GM21526 (cell line): ENCODE measurements around the gene ARHGEF28.

ENCODE experiments used
- ATAC-seq: cut with Tn5 transposase; IDR thresholded peaks from one replicate; pipeline ENCODE4 v1.9.1; 2021; ENCODE audit warnings: moderate library complexity; ENCODE audit not compliant: unreplicated experiment, low FRiP score

The ARHGEF28 gene

GRCh38 chr5:73810429-73810828, 184.4 kb downstream of the ARHGEF28 start:
- ATAC-seq: no peak

DNA sequence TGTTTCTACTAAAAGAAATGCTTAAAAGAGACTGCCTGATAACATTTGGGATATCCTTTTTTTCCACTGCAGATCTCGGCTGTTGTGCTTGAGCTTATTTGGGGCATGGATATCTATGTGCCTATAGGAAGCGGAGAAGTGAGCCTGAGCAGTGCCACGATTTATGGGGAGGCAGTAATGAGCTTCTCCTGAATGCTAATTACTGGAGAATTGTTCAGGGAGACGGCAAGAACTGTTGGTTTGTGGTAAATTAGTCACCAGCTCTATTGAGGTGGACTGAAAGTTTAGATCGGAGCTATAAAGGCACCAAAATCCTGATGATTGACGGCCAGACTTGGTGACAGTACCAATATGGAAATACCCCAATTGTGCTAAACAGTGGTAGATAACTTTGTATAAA, 186.5 kb downstream of the ARHGEF28 start:
- ATAC-seq: no peak

- no peak for ATAC-seq
Measured at GRCh38 chr5:73812962-73813588, 187.1 kb downstream of the ARHGEF28 start.

- ATAC-seq: no peak
Measured at GRCh38 chr5:73814233-73814846, 188.3 kb downstream of the ARHGEF28 start.

DNA sequence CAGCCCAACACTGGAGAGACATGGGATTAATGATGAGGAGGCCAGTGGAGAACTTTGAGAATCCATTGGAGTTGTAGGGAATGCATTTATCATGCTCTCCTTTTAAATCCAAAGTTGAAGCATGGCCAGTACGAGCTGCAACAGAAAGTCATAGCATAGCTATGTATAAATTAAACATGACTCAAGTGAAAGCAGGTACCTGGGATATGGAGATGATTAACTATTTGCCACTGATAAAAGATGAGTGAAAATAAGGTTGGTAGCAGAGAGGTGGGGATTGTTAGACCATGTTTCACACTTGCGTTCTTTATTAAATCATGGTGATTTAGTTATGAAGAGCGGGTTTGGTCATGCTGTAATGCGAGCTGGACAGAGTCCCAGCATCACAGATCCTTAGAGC, 189.6 kb downstream of the ARHGEF28 start:
- no peak for ATAC-seq

DNA sequence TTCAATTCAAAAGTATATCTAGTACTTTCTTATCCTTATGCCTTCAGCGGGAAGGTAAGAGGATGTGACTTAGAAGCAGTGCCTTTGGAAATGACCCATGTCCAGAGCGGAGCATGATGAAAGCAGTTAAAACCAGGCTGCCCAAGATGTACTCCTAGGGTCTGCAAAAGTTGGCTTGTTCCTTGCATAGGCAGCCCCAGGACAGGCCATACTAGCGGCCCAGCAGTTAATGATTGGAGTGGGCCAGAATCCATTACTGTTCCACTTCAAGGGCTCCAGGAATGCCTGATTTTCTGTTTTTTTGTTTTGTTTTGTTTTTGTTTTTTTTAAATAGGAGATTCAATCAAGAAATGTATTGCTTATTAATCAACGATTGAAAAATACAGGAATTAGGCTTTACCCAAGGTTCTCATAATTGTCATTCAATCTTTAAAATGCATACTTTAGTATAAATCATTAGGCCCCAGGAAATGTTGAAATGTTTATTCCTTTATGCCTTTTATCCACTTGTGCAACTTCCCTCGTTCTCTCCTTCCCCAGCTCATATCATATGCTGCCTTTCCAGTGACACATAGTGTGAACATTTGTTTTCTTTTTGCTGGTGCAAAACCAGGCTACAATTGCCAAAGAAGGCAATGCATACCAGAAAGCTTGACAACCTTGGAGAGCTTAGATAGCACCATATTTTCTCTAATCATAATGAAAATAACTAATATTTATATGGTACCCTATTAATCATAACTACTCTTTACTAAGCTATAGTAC, 190.8 kb downstream of the ARHGEF28 start:
- ATAC-seq: no peak

GRCh38 chr5:73818357-73818756, 192.4 kb downstream of the ARHGEF28 start:
- no peak for ATAC-seq

GRCh38 chr5:73820326-73820725, 194.3 kb downstream of the ARHGEF28 start:
- ATAC-seq: no peak

DNA sequence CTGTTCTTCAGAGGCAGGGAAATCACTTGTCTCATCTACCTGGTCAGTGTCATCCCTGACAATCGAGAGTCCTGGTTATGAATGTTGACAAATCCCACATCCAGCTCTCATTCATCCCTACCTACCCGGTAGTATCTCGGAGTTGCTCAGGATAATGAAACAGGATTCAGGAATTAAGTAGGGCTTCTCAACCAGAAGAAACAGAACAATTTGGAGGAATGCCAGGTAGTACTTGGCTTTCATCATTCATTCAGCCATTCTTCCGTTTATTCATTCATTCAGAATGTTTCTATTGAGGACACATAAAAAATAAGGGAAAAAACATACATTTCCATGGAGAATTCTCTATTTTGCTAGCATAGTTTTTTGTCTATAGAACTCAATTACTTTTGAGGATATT, 195.0 kb downstream of the ARHGEF28 start:
- ATAC-seq: no peak

DNA sequence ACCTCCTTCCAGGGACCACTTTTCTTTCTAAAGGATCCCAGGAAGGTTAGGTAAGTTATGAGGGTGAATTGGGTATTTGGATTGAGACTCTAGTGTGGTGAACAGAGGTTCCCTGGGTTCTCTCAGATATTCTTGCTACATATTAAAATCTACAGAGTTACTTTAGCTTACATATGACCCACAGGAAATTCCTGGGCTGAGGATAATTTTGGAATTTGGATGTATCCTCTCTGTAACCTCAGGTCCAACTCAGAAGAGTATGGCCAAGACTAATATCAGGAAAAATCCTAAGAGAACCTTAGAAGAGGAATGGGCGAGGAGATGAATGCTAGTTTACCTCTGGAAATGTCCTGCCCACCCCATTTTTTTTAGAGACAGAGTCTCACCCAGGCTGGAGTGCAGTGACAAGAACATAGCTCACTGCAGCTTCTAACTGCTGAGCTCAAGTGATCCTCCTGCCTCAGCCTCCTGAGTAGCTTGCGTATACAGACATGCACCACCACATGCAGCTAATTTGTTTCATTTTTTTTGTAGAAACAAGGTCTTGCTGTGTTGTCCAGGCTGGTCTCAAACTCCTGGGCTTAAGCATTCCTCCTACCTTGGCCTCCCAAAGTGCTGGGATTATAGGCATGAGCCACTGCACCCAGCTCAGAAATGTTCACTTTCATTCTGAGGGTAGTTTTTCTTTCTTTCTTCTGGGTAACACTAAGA, 196.4 kb downstream of the ARHGEF28 start:
- no peak for ATAC-seq

- no peak for ATAC-seq
Measured at GRCh38 chr5:73822989-73823339, 197.0 kb downstream of the ARHGEF28 start.

DNA sequence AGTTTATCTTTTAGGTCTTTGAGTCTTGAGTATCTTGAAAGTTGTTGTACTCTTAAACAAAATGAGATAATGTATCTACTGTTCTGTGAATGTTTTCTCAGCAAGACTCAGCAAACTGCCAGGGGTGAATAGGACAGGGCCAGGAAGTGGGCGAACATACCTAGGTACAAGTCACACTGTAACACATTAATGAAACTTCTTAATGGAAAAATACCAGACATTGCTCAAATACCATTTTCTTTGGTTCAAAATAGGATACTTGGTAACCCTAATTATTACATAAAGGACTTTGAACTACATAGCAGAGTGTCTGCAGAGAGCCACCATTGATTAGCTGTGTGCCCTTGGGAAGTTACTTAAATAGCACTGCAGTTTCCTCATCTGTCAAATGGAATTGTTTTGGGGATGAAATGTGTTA, 197.5 kb downstream of the ARHGEF28 start:
- no peak for ATAC-seq

DNA sequence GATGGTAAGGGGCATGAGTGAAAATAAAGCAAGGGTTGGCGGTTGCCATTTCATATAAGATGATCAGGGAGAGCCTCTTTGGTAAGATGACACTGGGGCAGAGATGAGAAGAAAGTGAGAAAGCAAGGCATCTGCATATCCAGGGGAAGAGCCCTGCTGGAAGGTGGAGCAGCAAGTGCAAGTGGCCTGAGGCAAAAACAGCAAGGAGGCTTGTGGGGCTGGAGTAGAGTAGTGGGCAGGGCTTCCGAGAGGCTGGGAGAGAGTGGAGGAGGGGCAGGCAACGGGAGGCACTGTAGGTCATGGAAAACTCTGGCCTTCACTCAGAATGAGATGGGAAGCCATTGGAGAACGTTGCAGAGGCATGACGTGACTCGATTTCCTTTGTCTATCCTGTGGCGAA, 199.2 kb downstream of the ARHGEF28 start:
- no peak for ATAC-seq

DNA sequence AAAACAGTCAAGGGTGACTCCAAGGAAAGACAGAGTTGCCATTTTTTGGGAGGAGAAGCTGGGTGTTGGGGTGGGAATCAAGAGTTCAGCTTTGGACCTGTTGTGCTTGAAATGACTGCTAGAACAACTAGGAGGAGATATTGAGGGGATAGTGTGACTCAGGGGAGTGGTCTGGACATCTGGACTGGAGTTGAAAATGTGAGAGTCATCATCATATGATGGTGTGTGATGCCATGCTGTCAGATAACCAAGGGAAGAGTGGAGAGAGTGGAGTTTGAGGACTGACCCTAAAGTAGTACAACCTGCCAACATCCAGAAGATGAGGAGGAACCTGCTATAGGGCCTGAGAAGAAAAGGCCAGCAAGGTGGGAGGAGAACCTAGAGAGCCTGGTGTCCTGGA, 199.7 kb downstream of the ARHGEF28 start:
- ATAC-seq: no peak

DNA sequence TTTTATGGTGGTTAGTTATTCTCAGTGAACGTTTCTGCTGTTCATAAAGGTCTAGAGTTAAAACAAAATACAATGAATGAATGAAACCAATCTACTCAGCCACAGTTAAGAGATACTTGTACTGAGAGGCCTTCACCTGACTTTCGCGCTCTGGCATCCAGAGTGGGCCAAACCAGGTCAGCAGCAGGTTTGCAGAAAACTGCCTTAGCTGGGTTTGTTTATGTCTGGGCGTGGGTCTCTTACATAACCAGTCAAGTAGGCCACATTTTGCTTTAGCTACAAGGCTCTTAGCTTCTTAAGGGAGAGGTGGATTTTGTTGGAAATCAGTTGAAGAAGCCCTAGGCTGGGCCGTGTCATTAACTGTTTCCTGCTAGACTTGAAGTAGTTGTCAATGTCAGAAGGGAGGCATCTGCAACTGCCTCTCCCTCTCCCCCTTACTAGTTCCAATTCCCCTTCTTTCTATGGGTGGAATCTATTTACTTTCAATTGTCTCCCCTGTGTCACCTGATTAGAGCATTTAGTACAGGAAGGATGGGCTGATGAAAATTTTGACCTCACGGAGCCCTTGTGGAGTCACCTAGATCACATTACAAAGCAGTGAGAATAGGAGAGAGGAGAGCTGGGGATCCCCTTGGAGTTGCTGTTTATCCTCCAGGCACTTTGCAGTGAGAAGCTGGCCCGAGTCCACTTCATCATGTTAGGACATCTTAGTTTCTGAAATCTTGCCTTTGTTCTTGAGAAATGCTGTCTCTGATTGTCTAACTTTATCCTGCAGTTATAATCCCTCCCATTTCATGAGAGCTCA, 200.5 kb downstream of the ARHGEF28 start:
- no peak for ATAC-seq

DNA sequence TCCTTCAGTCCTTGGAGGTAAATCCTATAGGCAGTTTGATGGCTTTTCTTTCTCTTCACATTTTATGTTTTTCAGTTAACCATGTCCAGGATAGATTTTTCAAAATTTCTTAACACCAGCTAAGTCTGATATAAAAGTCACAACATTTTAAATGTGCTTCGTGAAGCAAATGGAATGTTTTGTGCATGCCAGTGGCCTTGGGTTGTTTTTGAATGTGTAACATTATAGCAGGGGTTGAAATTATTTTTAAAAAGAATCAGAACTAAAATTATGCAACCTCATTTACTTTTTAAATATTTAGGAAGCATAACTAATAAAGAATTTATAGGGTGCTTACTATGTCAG, 201.1 kb downstream of the ARHGEF28 start:
- ATAC-seq: no peak

GRCh38 chr5:73828465-73828864, 202.5 kb downstream of the ARHGEF28 start:
- no peak for ATAC-seq

DNA sequence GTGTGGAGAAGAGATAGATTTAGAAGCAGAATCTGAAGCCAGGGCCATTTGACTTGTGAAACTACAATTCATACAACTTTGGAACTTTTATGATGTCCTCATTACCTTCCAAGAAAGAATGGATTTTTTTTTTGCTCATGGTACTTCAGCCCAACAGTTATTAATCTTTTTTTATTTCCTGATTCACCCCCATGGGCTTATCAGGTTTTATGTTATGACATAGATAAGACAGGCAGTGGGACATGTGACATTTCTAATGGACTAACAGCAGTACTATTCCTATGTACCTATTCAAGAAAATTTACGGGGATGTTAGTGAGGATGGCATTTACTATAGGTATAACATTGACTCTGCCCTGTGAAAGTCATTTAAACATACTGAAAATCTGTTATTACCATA, 204.7 kb downstream of the ARHGEF28 start:
- ATAC-seq: no peak

DNA sequence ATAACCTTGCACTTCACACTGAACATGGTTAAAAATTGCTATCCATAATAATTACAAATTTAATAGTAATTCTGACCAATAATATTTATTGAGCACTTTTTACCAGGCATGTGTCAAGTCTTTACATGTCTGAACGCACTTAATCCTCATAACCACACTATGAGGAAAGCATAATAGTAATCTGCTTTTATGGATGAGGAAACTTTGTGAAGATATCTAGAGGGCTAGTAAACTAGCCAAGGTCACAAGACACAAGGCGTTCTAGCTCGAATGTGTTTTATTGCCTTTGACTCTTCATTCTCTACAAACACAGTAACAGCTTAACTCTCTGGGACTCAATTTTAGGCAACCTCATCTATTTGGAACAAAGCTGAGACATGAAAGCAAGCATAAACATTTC, 205.1 kb downstream of the ARHGEF28 start:
- no peak for ATAC-seq

DNA sequence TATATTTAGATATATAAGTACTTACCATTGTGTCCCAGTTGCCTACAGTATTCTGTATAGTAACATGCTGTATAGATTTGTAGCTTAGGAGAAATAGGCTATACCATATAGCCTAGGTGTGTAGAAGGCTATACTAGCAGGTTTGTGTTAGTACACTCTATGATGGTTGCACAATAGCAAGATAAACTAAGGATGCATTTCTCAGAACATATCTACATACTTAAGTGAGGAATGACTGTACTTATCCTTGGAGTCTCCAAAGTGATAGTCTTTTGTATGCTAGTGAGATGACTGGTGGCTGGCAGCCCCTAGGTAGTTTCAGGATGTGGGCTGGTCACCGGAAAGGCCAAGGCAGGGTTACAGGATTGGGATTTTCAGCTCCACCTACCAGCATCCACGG, 208.7 kb downstream of the ARHGEF28 start:
- no peak for ATAC-seq

- ATAC-seq: no peak
Measured at GRCh38 chr5:73835726-73836125, 209.7 kb downstream of the ARHGEF28 start.
